CD14-positive monocyte (primary cell): ENCODE results near the gene INPP4B. TPM values are rescaled to one million over a fixed set of nuclear protein-coding genes. Genes with fewer than 3 reads are reported as not detected.

ENCODE experiments used
- DNase-seq, 3 donors: peaks; one replicate each; pipeline ENCODE4 v3.0.0-alpha.2; 2011 to 2022
- H2AFZ ChIP-seq: 2 replicates; pipeline ENCODE4 v1.6.0; 2012; ENCODE audit warnings: mild to moderate bottlenecking, low read depth, low read length, inconsistent platforms; ENCODE audit not compliant: insufficient read depth, poor library complexity, severe bottlenecking
- H3K27ac ChIP-seq, 2 donors: 1 replicate in 1 of 2; 2 replicates in 1 of 2; pipeline ENCODE4 v1.5.1; 2012 to 2013; ENCODE audit warnings: low read length in 2 of 2, control low read depth in 1 of 2, inconsistent platforms in 1 of 2, low read depth in 1 of 2, mild to moderate bottlenecking in 1 of 2
- H3K27me3 ChIP-seq, 2 donors: one replicate each; pipeline versions ENCODE4 v1.6.0 to v1.6.1; 2011 to 2013; ENCODE audit warnings: low read length in 2 of 2; ENCODE audit not compliant: control insufficient read depth in 2 of 2, insufficient read depth in 2 of 2
- H3K36me3 ChIP-seq, 2 donors: replicated peaks in 1 of 2; 1 replicate in 1 of 2; 2 replicates in 1 of 2; pipeline versions ENCODE4 v1.5.1 to v1.6.1; 2012 to 2013; ENCODE audit warnings: low read length in 2 of 2, control low read depth in 1 of 2, inconsistent platforms in 1 of 2, mild to moderate bottlenecking in 1 of 2; ENCODE audit not compliant: insufficient read depth in 2 of 2, control insufficient read depth in 1 of 2
- H3K4me1 ChIP-seq, 2 donors: 1 replicate in 1 of 2; 2 replicates in 1 of 2; pipeline versions ENCODE4 v1.5.1 to v1.6.1; 2012 to 2013; ENCODE audit warnings: low read length in 2 of 2, control low read depth in 1 of 2, inconsistent platforms in 1 of 2, mild to moderate bottlenecking in 1 of 2, moderate library complexity in 1 of 2; ENCODE audit not compliant: insufficient read depth in 2 of 2, control insufficient read depth in 1 of 2
- H3K4me2 ChIP-seq: replicated peaks from 2 replicates; pipeline ENCODE3; 2012; ENCODE audit warnings: low read length, moderate library complexity, mild to moderate bottlenecking; ENCODE audit not compliant: poor library complexity, severe bottlenecking; ENCODE audit errors: extremely low read depth
- H3K4me3 ChIP-seq, 3 experiments: fragments of 200-600 bp in 1 of 3; sonication (generic) in 1 of 3; replicated peaks in 1 of 3; 1 replicate in 2 of 3; 2 replicates in 1 of 3; pipeline ENCODE4 v1.5.1; 2011 to 2013; ENCODE audit warnings: low read length in 3 of 3, mild to moderate bottlenecking in 3 of 3, control low read depth in 2 of 3, low read depth in 2 of 3, inconsistent platforms in 1 of 3, moderate library complexity in 1 of 3
- H3K79me2 ChIP-seq: 2 replicates; pipeline ENCODE4 v1.6.0; 2012; ENCODE audit warnings: mild to moderate bottlenecking, control low read depth, inconsistent platforms, low read length, moderate library complexity; ENCODE audit not compliant: insufficient read depth
- H3K9ac ChIP-seq: 2 replicates; pipeline ENCODE4 v1.6.0; 2017; ENCODE audit warnings: low read length, mild to moderate bottlenecking; ENCODE audit not compliant: insufficient read depth, poor library complexity, severe bottlenecking
- H3K9me3 ChIP-seq, 2 donors: replicated peaks in 1 of 2; 1 replicate in 1 of 2; 2 replicates in 1 of 2; pipeline versions ENCODE4 v1.5.1 to v1.6.1; 2012 to 2013; ENCODE audit warnings: low read length in 2 of 2, control low read depth in 1 of 2; ENCODE audit not compliant: control insufficient read depth in 1 of 2, insufficient read depth in 1 of 2
- H4K20me1 ChIP-seq: 2 replicates; pipeline ENCODE4 v1.6.0; 2012; ENCODE audit warnings: mild to moderate bottlenecking, low read length, control low read depth, moderate library complexity; ENCODE audit not compliant: insufficient read depth
- H3K27ac Mint-ChIP-seq, 7 donors: one replicate each; pipeline ENCODE4 v1.8.0; 2020; ENCODE audit warnings: mild to moderate bottlenecking in 7 of 7, mixed read lengths in 7 of 7, moderate library complexity in 6 of 7, inconsistent platforms in 2 of 7
- H3K27me3 Mint-ChIP-seq, 3 donors: one replicate each; pipeline ENCODE4 v1.8.0; 2021 to 2022; ENCODE audit warnings: low read depth in 3 of 3, mild to moderate bottlenecking in 3 of 3, mixed read lengths in 3 of 3, moderate library complexity in 3 of 3, inconsistent platforms in 1 of 3
- H3K36me3 Mint-ChIP-seq, 2 donors: one replicate each; pipeline ENCODE4 v1.8.0; 2020; ENCODE audit warnings: mixed read lengths in 2 of 2, inconsistent platforms in 1 of 2, mild to moderate bottlenecking in 1 of 2
- H3K4me1 Mint-ChIP-seq: one replicate; pipeline ENCODE4 v1.8.0; 2020; ENCODE audit warnings: mild to moderate bottlenecking, mixed read lengths
- H3K4me3 Mint-ChIP-seq, 2 donors: one replicate each; pipeline ENCODE4 v1.8.0; 2020; ENCODE audit warnings: mild to moderate bottlenecking in 2 of 2, mixed read lengths in 2 of 2, moderate library complexity in 1 of 2
- H3K9me3 Mint-ChIP-seq, 7 donors: one replicate each; pipeline ENCODE4 v1.8.0; 2020 to 2022; ENCODE audit warnings: mixed read lengths in 7 of 7, mild to moderate bottlenecking in 6 of 7, moderate library complexity in 6 of 7, inconsistent platforms in 2 of 7
- WGBS: methylation state at CpG from one replicate; pipeline ENCODE4 v1.1.5; 2013; ENCODE audit warnings: missing lambda C conversion rate; ENCODE audit not compliant: insufficient coverage; 5-methylcytosine and 5-hydroxymethylcytosine counted together
- intact Hi-C, 2 donors: fragments of 100-400 bp; cut with micrococcal nuclease; formaldehyde crosslinking; loops; one replicate each; pipeline versions ENCODE4 v1.15.0 to v1.15.1; 2023
- polyA plus RNA-seq, 3 donors: library from polyadenylated mRNA; depleted of rRNA in 1 of 3; unstranded in 2 of 3; stranded (reverse) in 1 of 3; fragments of 300-500 nt in 2 of 3; fragments of >200 nt in 1 of 3; fragmentation: Illumina TruSeq in 2 of 3; gene quantifications; 1 replicate in 2 of 3; 2 replicates in 1 of 3; pipeline ENCODE4 v1.2.3, GENCODE V29; 2012 to 2021
- TF ChIP-seq, protein P1 (sequence below): fragments of 200-600 bp; IDR thresholded peaks from one replicate; pipeline ENCODE4 v1.8.0; 2022; ENCODE audit warnings: antibody characterized with exemption, mild to moderate bottlenecking

INPP4B gene
- polyA plus RNA-seq, 3 donors, result 0.13 to 0.38 (median 0.22) TPM

GRCh38 chr4:142124874-142125273 is 721.2 kb downstream of the INPP4B start:
- Mint-ChIP-seq H3K27ac (peak overlapping the region in 1 of 7 donors; percentile 10), H3K9me3 (peaks cover 0 to 2% (median 0%) of the 10 kb centered on the region in 7 donors), H3K4me1 (peaks cover 5% of the 10 kb centered on the region), H3K27me3 (peaks cover 0 to 1% (median 0%) of the 10 kb centered on the region in 3 donors), H3K36me3 (no peaks in the 10 kb centered on the region), H3K4me3 (no peak overlapping the region)
- DNase-seq, result no peak
- intact Hi-C loops, result no loop called here
- Histone ChIP-seq H3K4me1 (no peaks in the 10 kb centered on the region), H4K20me1 (no peaks in the 10 kb centered on the region), H3K9ac (no peak overlapping the region), H3K4me3 (no peak overlapping the region), H3K4me2 (no peak overlapping the region), H3K27me3 (no peaks in the 10 kb centered on the region), H3K79me2 (no peaks in the 10 kb centered on the region), H3K27ac (no peak overlapping the region), H2AFZ (no peak overlapping the region), H3K36me3 (no peaks in the 10 kb centered on the region), H3K9me3 (no peaks in the 10 kb centered on the region)
- 17% methylated on average over 1 of the region's 2 CpGs for WGBS
- TF ChIP-seq, protein P1, sequence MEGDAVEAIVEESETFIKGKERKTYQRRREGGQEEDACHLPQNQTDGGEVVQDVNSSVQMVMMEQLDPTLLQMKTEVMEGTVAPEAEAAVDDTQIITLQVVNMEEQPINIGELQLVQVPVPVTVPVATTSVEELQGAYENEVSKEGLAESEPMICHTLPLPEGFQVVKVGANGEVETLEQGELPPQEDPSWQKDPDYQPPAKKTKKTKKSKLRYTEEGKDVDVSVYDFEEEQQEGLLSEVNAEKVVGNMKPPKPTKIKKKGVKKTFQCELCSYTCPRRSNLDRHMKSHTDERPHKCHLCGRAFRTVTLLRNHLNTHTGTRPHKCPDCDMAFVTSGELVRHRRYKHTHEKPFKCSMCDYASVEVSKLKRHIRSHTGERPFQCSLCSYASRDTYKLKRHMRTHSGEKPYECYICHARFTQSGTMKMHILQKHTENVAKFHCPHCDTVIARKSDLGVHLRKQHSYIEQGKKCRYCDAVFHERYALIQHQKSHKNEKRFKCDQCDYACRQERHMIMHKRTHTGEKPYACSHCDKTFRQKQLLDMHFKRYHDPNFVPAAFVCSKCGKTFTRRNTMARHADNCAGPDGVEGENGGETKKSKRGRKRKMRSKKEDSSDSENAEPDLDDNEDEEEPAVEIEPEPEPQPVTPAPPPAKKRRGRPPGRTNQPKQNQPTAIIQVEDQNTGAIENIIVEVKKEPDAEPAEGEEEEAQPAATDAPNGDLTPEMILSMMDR, result no peak

DNA sequence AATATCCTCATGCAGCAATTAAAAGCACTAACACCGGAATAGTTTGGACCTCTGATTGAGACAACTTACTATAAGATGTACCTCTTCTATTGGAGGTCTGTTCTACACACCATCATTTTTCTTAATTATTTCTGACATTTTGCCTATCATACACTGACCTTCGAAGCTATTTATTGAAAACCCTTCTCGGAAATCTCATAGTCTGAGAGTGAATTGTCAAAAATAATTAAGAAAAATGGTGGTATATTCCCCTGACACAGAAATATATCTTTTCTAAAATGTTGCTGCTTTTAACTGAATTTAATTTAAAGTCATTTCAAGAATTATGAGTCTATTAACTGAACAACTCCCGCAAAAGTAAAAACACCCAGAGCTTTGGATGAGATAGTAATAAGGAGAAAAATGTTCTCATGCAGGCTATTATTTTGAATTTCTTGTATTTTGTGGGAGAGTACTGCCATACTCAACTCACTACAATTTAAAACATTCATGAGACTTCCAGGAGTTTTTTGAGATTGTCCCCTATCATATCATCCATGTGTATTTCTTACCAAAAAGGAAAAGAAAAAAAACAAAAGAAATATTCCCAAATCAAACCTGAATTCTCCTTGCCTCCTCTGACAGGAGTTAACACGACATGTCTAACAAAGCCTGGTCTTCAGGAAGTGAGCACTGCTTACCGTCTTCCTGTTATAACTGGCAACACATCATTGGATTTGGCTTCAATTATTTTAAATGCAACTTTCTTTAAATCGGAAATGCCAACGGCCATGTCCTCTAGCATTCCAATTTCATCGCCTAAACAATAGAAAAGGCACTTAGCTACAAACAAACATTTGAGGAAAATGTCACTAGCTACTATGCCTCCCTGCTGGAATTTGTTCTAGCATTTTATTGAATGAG is 724.4 kb downstream of the INPP4B start:
- no peak overlapping the region for H3K4me2 ChIP-seq
- no peaks in the 10 kb centered on the region for H3K9me3 ChIP-seq
- H3K36me3 Mint-ChIP-seq, result no peaks in the 10 kb centered on the region
- no peaks in the 10 kb centered on the region for H3K4me1 ChIP-seq
- H3K27me3 Mint-ChIP-seq, result no peaks in the 10 kb centered on the region
- no peak overlapping the region for H3K4me3 ChIP-seq
- no peaks in the 10 kb centered on the region for H4K20me1 ChIP-seq
- no peak overlapping the region for H3K27ac Mint-ChIP-seq
- H3K27me3 ChIP-seq, result no peaks in the 10 kb centered on the region
- TF ChIP-seq, protein P1, result no peak
- H3K4me1 Mint-ChIP-seq, result peaks cover 5% of the 10 kb centered on the region
- no peaks in the 10 kb centered on the region for H3K36me3 ChIP-seq
- intact Hi-C loops, result no loop called here
- no peak overlapping the region for H2AFZ ChIP-seq
- WGBS, result 71% methylated on average over 2 of the region's 9 CpGs
- no peak overlapping the region for H3K4me3 Mint-ChIP-seq
- peaks cover 1 to 6% (median 4%) of the 10 kb centered on the region in 7 donors for H3K9me3 Mint-ChIP-seq
- H3K9ac ChIP-seq, result no peak overlapping the region
- no peak overlapping the region for H3K27ac ChIP-seq
- H3K79me2 ChIP-seq, result no peaks in the 10 kb centered on the region
- no peak for DNase-seq
